Fibroblast of mammary gland (primary cell): ENCODE results near the gene CPA1.

ENCODE experiments used
- DNase-seq: peaks from one replicate; pipeline ENCODE4 v3.0.0-alpha.2; 2010; ENCODE audit warnings: low read depth
- H3K4me3 ChIP-seq: 2 replicates; pipeline ENCODE4 v1.5.1; 2011; ENCODE audit warnings: low read depth, mild to moderate bottlenecking, low read length, moderate library complexity; ENCODE audit not compliant: control insufficient read depth
- TF ChIP-seq, protein P1 (sequence below): conservative IDR thresholded peaks from 2 replicates; pipeline ENCODE4 v1.5.1; 2011; ENCODE audit warnings: low read depth, low read length, inconsistent platforms; ENCODE audit not compliant: control insufficient read depth, insufficient read depth

The CPA1 gene

GRCh38 chr7:130356121-130356875 is 24.0 kb upstream of the CPA1 start:
- H3K4me3 ChIP-seq, result no peak overlapping the region
- peak; percentile 95 for DNase-seq
- TF ChIP-seq, protein P1, sequence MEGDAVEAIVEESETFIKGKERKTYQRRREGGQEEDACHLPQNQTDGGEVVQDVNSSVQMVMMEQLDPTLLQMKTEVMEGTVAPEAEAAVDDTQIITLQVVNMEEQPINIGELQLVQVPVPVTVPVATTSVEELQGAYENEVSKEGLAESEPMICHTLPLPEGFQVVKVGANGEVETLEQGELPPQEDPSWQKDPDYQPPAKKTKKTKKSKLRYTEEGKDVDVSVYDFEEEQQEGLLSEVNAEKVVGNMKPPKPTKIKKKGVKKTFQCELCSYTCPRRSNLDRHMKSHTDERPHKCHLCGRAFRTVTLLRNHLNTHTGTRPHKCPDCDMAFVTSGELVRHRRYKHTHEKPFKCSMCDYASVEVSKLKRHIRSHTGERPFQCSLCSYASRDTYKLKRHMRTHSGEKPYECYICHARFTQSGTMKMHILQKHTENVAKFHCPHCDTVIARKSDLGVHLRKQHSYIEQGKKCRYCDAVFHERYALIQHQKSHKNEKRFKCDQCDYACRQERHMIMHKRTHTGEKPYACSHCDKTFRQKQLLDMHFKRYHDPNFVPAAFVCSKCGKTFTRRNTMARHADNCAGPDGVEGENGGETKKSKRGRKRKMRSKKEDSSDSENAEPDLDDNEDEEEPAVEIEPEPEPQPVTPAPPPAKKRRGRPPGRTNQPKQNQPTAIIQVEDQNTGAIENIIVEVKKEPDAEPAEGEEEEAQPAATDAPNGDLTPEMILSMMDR, result no peak

GRCh38 chr7:130356876-130357611 is 23.2 kb upstream of the CPA1 start:
- TF ChIP-seq, protein P1, result no peak
- DNase-seq, result peak; percentile 92
- H3K4me3 ChIP-seq, result no peak overlapping the region

DNA sequence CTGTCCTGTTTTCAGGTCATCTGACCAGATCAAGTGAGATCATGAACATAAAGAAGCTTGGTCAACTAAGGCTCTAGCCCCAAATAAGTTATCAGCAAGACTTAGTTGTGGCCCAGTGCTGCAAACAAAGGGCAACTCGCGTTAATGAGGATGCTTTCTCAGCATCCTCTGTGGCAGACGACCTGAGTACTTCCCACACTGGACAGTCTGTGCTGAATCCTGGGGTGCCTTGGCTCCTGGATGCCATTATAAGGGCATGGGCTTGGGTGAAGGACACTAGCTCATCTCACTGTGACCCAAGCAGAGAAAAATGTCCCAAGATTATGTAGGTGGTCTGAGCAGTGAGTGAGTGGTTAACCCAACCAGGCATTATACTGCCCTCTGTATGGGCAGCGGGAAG is 21.8 kb upstream of the CPA1 start:
- H3K4me3 ChIP-seq, result no peak overlapping the region
- TF ChIP-seq, protein P1, result no peak
- no peak for DNase-seq

- TF ChIP-seq, protein P1, result no peak
- DNase-seq, result no peak
These were observed 20.9 kb upstream of the CPA1 start for GRCh38 chr7:130359276-130359857.

DNA sequence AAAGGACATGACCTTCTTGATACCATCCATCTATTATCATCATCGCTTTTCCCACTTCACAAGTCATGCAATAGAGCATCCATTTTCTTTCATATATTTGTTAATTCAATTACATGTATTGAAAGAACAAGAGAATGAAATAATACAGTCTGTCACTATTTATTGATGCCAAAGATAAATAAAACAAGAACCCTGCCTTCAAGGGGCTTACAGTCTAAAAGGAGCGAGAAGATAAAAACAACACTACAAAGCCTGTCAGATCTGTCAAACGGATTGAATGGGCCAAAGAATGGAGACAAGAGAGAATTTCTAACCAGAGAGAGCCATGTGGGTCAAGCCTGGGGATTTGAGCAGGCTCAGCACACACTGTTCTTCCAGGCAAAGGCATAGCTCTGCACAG is 19.8 kb upstream of the CPA1 start:
- H3K4me3 ChIP-seq, result no peak overlapping the region
- TF ChIP-seq, protein P1, result no peak
- no peak for DNase-seq

More at GRCh38 chr7:130359276-130359857, 20.9 kb upstream of the CPA1 start:
- no peak overlapping the region for H3K4me3 ChIP-seq

GRCh38 chr7:130361681-130362080 is 18.6 kb upstream of the CPA1 start:
- TF ChIP-seq, protein P1, result no peak
- no peak for DNase-seq
- no peak overlapping the region for H3K4me3 ChIP-seq
